DND-41 (cell line): ENCODE results near the gene RAB29.

Experiments
- CTCF ChIP-seq: IDR thresholded peaks from 2 replicates; pipeline ENCODE4 v1.5.1; 2012; ENCODE audit warnings: borderline replicate concordance, low read length, moderate library complexity, mild to moderate bottlenecking; ENCODE audit not compliant: poor library complexity, severe bottlenecking; ENCODE audit errors: extremely low read depth
- EZH2 ChIP-seq: IDR thresholded peaks from 3 replicates; pipeline ENCODE4 v1.6.1; 2012; ENCODE audit warnings: borderline replicate concordance, low read depth, mild to moderate bottlenecking, moderate library complexity, low read length, inconsistent platforms; ENCODE audit not compliant: severe bottlenecking

GRCh38 chr1:205811660-205812059 is 36.4 kb upstream of the RAB29 start:
- TF ChIP-seq CTCF (no peak), EZH2 (no peak)
